HCT116 (cell line): Measurements from ENCODE around the gene TGFBRAP1. TPM values are rescaled to one million over a fixed set of nuclear protein-coding genes. Genes with fewer than 3 reads are reported as not detected.

Experiments
- ATAC-seq: fragments of 200-7000 bp; cut with Tn5 transposase; 2 replicates; pipeline ENCODE4 v1.9.1; 2020; ENCODE audit warnings: mild to moderate bottlenecking, moderate library complexity
- BruUV-seq: library from RNA; stranded (reverse); fragments of 400-500 nt; replicated peaks from 2 replicates; lab custom pipeline; 2021; lab: Mats Ljungman, UMichigan
- CTCF ChIA-PET: fragments of 300-600 bp; sonication (Branson Sonifier 250); formaldehyde crosslinking; loops from one replicate; lab custom pipeline; 2021; ENCODE audit warnings: antibody characterized with exemption; lab: Charles Lee
- POLR2A ChIA-PET: fragments of 300-600, 350-600 bp; sonication (Branson Sonifier 250); formaldehyde crosslinking; loops from one replicate; lab custom pipeline; 2021; ENCODE audit warnings: antibody characterized with exemption; lab: Charles Lee
- RAD21 ChIA-PET, 2 experiments: fragments of 300-600 bp; sonication (Branson Sonifier 250); formaldehyde crosslinking; loops; one replicate each; lab custom pipeline; 2023; ENCODE audit warnings: low total read pairs in 2 of 2; ENCODE audit not compliant: uncharacterized antibody in 2 of 2, unreplicated experiment in 2 of 2, low non-redundant PET in 1 of 2; lab: Charles Lee
- DNase-seq: peaks from one replicate; pipeline ENCODE4 v3.0.0-alpha.2; 2010; ENCODE audit warnings: low read depth, low spot score
- H2AFZ ChIP-seq: fragments of 200-600 bp; shearing (Covaris generic), sonication (generic); 2 replicates; pipeline ENCODE4 v1.6.1; 2017; ENCODE audit warnings: low read depth, mixed run types, mixed read lengths, antibody characterized with exemption, low read length; ENCODE audit not compliant: poor library complexity, severe bottlenecking
- H3K27ac ChIP-seq: 2 replicates; pipeline ENCODE4 v1.5.1; 2012; ENCODE audit warnings: low read depth, low read length
- H3K27me3 ChIP-seq: fragments of 200-600 bp; sonication (generic); 2 replicates; pipeline ENCODE4 v1.6.1; 2016; ENCODE audit warnings: mixed run types, low read length, mixed read lengths; ENCODE audit not compliant: insufficient read depth
- H3K36me3 ChIP-seq, 2 experiments: fragments of 200-500 bp in 1 of 2; fragments of 200-600 bp in 1 of 2; sonication (Bioruptor generic) in 1 of 2; sonication (generic) in 1 of 2; 2 replicates each; pipeline versions ENCODE4 v1.5.1 to v1.6.1; 2014 to 2016; ENCODE audit warnings: low read length in 2 of 2, inconsistent platforms in 1 of 2, mixed read lengths in 1 of 2, mixed run types in 1 of 2; ENCODE audit not compliant: insufficient read depth in 2 of 2, control insufficient read depth in 1 of 2
- H3K4me1 ChIP-seq, 2 experiments: fragments of 200-600 bp in 1 of 2; sonication (generic) in 1 of 2; 2 replicates each; pipeline versions ENCODE4 v1.5.1 to v1.6.1; 2012 to 2017; ENCODE audit warnings: low read length in 2 of 2, inconsistent platforms in 1 of 2, mild to moderate bottlenecking in 1 of 2, mixed read lengths in 1 of 2, mixed run types in 1 of 2, moderate library complexity in 1 of 2; ENCODE audit not compliant: insufficient read depth in 2 of 2, control insufficient read depth in 1 of 2
- H3K4me2 ChIP-seq: fragments of 200-600 bp; sonication (generic); 2 replicates; pipeline ENCODE4 v1.6.1; 2017; ENCODE audit warnings: mixed run types, low read length, mixed read lengths
- H3K4me3 ChIP-seq, 2 experiments: fragments of 200-600 bp in 1 of 2; sonication (generic) in 1 of 2; replicated peaks in 1 of 2; 2 replicates each; pipeline ENCODE4 v1.5.1; 2011 to 2016; ENCODE audit warnings: low read length in 2 of 2, control low read depth in 1 of 2, low read depth in 1 of 2, mild to moderate bottlenecking in 1 of 2, mixed read lengths in 1 of 2, mixed run types in 1 of 2
- H3K79me2 ChIP-seq: fragments of 200-600 bp; sonication (generic); 2 replicates; pipeline ENCODE4 v1.6.1; 2017; ENCODE audit warnings: mild to moderate bottlenecking, mixed run types, low read length, moderate library complexity, mixed read lengths; ENCODE audit not compliant: insufficient read depth
- H3K9ac ChIP-seq: fragments of 200-600 bp; sonication (generic); 2 replicates; pipeline ENCODE4 v1.6.1; 2016; ENCODE audit warnings: low read length, mixed read lengths
- H3K9me2 ChIP-seq: fragments of 200-600 bp; sonication (generic), shearing (Covaris generic); 2 replicates; pipeline ENCODE4 v1.6.1; 2017; ENCODE audit warnings: mixed run types, mild to moderate bottlenecking, moderate library complexity; ENCODE audit not compliant: insufficient read depth
- H3K9me3 ChIP-seq, 2 experiments: fragments of 200-500 bp in 1 of 2; fragments of 200-600 bp in 1 of 2; sonication (Bioruptor generic) in 1 of 2; sonication (generic) in 1 of 2; 2 replicates each; pipeline ENCODE4 v1.6.1; 2014 to 2017; ENCODE audit warnings: low read length in 2 of 2, mixed read lengths in 2 of 2, inconsistent platforms in 1 of 2, low read depth in 1 of 2, mild to moderate bottlenecking in 1 of 2, mixed run types in 1 of 2, moderate library complexity in 1 of 2; ENCODE audit not compliant: control insufficient read depth in 1 of 2, insufficient read depth in 1 of 2
- H4K20me1 ChIP-seq: fragments of 200-600 bp; sonication (generic), shearing (Covaris generic); 2 replicates; pipeline ENCODE4 v1.6.1; 2017; ENCODE audit warnings: mixed run types, mild to moderate bottlenecking, moderate library complexity; ENCODE audit not compliant: insufficient read depth
- CEBPB ChIP-seq: IDR thresholded peaks from 2 replicates; pipeline ENCODE4 v1.6.1; 2012; ENCODE audit warnings: low read depth
- ELF1 ChIP-seq: IDR thresholded peaks from 2 replicates; pipeline ENCODE4 v1.6.1; 2012; ENCODE audit warnings: low read depth, borderline replicate concordance
- SIN3A ChIP-seq: IDR thresholded peaks from 2 replicates; pipeline ENCODE4 v1.6.1; 2012; ENCODE audit warnings: low read depth
- SP1 ChIP-seq: IDR thresholded peaks from 2 replicates; pipeline ENCODE4 v1.6.1; 2012; ENCODE audit warnings: low read depth
- YY1 ChIP-seq: IDR thresholded peaks from 2 replicates; pipeline ENCODE4 v1.6.1; 2011; ENCODE audit warnings: low read length, low read depth, moderate library complexity, mild to moderate bottlenecking; ENCODE audit not compliant: insufficient replicate concordance; ENCODE audit errors: extremely low read depth
- ZFX ChIP-seq: fragments of 450-650 bp; IDR thresholded peaks from 2 replicates; pipeline ENCODE4 v1.6.1; 2017
- intact Hi-C: fragments of 100-400 bp; cut with micrococcal nuclease; formaldehyde crosslinking; loops from 2 replicates; pipeline ENCODE4 v1.10.0; 2022
- total RNA-seq: library from RNA; stranded (reverse); gene quantifications from one replicate; pipeline ENCODE4 v1.2.1, GENCODE V29; 2021; ENCODE audit not compliant: unreplicated experiment
- TF ChIP-seq, protein P1 (sequence below), 3 experiments: fragments of 200-600 bp in 1 of 3; sonication (generic) in 1 of 3; IDR thresholded peaks in 2 of 3; conservative IDR thresholded peaks in 1 of 3; 2 replicates each; pipeline ENCODE4 v1.5.1; 2012 to 2017; ENCODE audit warnings: low read depth in 2 of 3, low read length in 2 of 3, antibody characterized with exemption in 1 of 3, borderline replicate concordance in 1 of 3, control low read depth in 1 of 3, mild to moderate bottlenecking in 1 of 3, mixed read lengths in 1 of 3, mixed run types in 1 of 3, moderate library complexity in 1 of 3; ENCODE audit not compliant: insufficient read depth in 1 of 3
- TF ChIP-seq, protein P2 (sequence below): IDR thresholded peaks from 2 replicates; pipeline ENCODE4 v1.6.1; 2011; ENCODE audit warnings: mild to moderate bottlenecking, low read length, moderate library complexity; ENCODE audit not compliant: insufficient replicate concordance; ENCODE audit errors: extremely low read depth

TGFBRAP1 gene
- total RNA-seq, 1 experiment from 2014 or later = 18.3 TPM

DNA sequence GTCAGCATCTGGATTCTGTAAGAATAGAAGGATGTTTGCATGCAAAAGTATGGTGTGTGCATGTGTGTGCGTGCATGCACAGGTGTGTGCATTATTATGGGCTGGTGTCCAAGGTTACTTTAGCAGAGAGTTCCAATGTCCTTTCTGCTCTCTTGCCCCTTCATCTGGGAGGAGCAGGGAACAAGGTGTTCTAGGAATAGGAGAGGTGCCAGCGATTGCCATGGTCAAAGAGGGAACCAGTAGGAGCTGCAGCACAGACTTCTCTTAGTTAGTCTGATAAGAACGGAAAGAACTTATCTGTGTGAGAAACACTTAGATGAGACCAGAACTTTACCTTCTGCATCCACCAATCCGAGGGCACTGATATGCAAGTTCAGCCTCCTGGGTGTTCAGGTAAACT lies 79.6 kb downstream of the TGFBRAP1 start:
- ChIA-PET RAD21 (no interaction called here), CTCF (no interaction called here), POLR2A (no interaction called here)
- no peak overlapping the region for H3K27ac ChIP-seq
- no peaks in the 10 kb centered on the region for H3K4me1 ChIP-seq
- DNase-seq = no peak
- H3K27me3 ChIP-seq = no peaks in the 10 kb centered on the region
- H3K36me3 ChIP-seq = no peaks in the 10 kb centered on the region
- no peak overlapping the region for H3K4me2 ChIP-seq
- H2AFZ ChIP-seq = no peak overlapping the region
- H3K79me2 ChIP-seq = no peaks in the 10 kb centered on the region
- H3K9ac ChIP-seq = no peak overlapping the region
- ATAC-seq = no peak
- no TSS peak for BruUV-seq
- no peaks in the 10 kb centered on the region for H4K20me1 ChIP-seq
- H3K9me2 ChIP-seq = no peaks in the 10 kb centered on the region
- TF ChIP-seq, protein P1, sequence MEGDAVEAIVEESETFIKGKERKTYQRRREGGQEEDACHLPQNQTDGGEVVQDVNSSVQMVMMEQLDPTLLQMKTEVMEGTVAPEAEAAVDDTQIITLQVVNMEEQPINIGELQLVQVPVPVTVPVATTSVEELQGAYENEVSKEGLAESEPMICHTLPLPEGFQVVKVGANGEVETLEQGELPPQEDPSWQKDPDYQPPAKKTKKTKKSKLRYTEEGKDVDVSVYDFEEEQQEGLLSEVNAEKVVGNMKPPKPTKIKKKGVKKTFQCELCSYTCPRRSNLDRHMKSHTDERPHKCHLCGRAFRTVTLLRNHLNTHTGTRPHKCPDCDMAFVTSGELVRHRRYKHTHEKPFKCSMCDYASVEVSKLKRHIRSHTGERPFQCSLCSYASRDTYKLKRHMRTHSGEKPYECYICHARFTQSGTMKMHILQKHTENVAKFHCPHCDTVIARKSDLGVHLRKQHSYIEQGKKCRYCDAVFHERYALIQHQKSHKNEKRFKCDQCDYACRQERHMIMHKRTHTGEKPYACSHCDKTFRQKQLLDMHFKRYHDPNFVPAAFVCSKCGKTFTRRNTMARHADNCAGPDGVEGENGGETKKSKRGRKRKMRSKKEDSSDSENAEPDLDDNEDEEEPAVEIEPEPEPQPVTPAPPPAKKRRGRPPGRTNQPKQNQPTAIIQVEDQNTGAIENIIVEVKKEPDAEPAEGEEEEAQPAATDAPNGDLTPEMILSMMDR (IDR thresholded peaks at IDR 0.05 in 2 of 3, conservative IDR thresholded peaks at IDR 0.05 in 1 of 3; ENCODE audit: borderline replicate concordance in 1 of 3, insufficient read depth in 1 of 3, low read depth in 2 of 3, low read length in 2 of 3) = no peak
- no peak for TF ChIP-seq SIN3A
- TF ChIP-seq ZFX = no peak
- TF ChIP-seq YY1 = no peak
- TF ChIP-seq, protein P2, sequence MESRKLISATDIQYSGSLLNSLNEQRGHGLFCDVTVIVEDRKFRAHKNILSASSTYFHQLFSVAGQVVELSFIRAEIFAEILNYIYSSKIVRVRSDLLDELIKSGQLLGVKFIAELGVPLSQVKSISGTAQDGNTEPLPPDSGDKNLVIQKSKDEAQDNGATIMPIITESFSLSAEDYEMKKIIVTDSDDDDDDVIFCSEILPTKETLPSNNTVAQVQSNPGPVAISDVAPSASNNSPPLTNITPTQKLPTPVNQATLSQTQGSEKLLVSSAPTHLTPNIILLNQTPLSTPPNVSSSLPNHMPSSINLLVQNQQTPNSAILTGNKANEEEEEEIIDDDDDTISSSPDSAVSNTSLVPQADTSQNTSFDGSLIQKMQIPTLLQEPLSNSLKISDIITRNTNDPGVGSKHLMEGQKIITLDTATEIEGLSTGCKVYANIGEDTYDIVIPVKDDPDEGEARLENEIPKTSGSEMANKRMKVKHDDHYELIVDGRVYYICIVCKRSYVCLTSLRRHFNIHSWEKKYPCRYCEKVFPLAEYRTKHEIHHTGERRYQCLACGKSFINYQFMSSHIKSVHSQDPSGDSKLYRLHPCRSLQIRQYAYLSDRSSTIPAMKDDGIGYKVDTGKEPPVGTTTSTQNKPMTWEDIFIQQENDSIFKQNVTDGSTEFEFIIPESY = no peak
- TF ChIP-seq SP1 = no peak
- no peak for TF ChIP-seq ELF1
- TF ChIP-seq CEBPB = no peak
- no peak overlapping the region for H3K4me3 ChIP-seq
- no peaks in the 10 kb centered on the region for H3K9me3 ChIP-seq
- intact Hi-C loops = no loop called here
